DMS53 treated with DMSO at 0.1 percent for 48 hours (cell line): ENCODE data around the gene MON1A.
"Not testable (repeated sequence)": the region's sequence is repeated elsewhere in the genome, so short reads cannot be mapped to it uniquely, and the experiment has no call there.

ENCODE experiments used
- DNase-seq: peaks from one replicate; lab custom pipeline; 2025; ENCODE audit not compliant: unreplicated experiment; lab: John Stamatoyannopoulos, UW

MON1A gene

GRCh38 chr3:49917806-49918590 is 11.6 kb downstream of the MON1A start:
- not testable (repeated sequence) for DNase-seq

GRCh38 chr3:49916686-49917085 is 12.9 kb downstream of the MON1A start:
- no peak for DNase-seq

GRCh38 chr3:49914906-49915305 is 14.7 kb downstream of the MON1A start:
- no peak for DNase-seq

- no peak for DNase-seq
These were observed 16.7 kb downstream of the MON1A start for GRCh38 chr3:49912881-49913281.

GRCh38 chr3:49911611-49912010 is 18.0 kb downstream of the MON1A start:
- DNase-seq = no peak

GRCh38 chr3:49911124-49911420 is 18.5 kb downstream of the MON1A start:
- no peak for DNase-seq

GRCh38 chr3:49910409-49911123 is 19.0 kb downstream of the MON1A start:
- DNase-seq = no peak

GRCh38 chr3:49908373-49909199 is 21.0 kb downstream of the MON1A start:
- DNase-seq = no peak

GRCh38 chr3:49906073-49906743 is 23.4 kb downstream of the MON1A start:
- DNase-seq = no peak

- not testable (repeated sequence) for DNase-seq
These were observed 25.2 kb downstream of the MON1A start for GRCh38 chr3:49904448-49904847.

GRCh38 chr3:49903451-49904424 is 25.9 kb downstream of the MON1A start, which contains the start of gene MST1R:
MST1R (minus strand) TSS chr3:49903873; CDS start chr3:49903609, 264 bp downstream.
- peak; percentile 48 for DNase-seq

- no peak for DNase-seq
These were observed 26.9 kb downstream of the MON1A start for GRCh38 chr3:49902511-49903345.

- no peak for DNase-seq
These were observed 28.0 kb downstream of the MON1A start for GRCh38 chr3:49901366-49902339.

- DNase-seq = peak; percentile 37
These were observed 29.0 kb downstream of the MON1A start for GRCh38 chr3:49900491-49901153.

GRCh38 chr3:49899815-49900214 is 29.8 kb downstream of the MON1A start:
- DNase-seq = no peak

- DNase-seq = no peak
These were observed 30.6 kb downstream of the MON1A start for GRCh38 chr3:49898991-49899390.

- no peak for DNase-seq
These were observed 33.3 kb downstream of the MON1A start for GRCh38 chr3:49896345-49896744.
